Limb (tissue), 2 donors: Measurements from ENCODE around the gene FBXO31.

Experiments used
- DNase-seq, 2 donors: peaks; one replicate each; pipeline ENCODE4 v3.0.0-alpha.2; 2016; ENCODE audit errors: extremely low spot score in 2 of 2

The FBXO31 gene

GRCh38 chr16:87316450-87316922 is 67.1 kb downstream of the FBXO31 start:
- no peak for DNase-seq

- DNase-seq: no peak
Observed at GRCh38 chr16:87314990-87315420, 68.6 kb downstream of the FBXO31 start.

GRCh38 chr16:87312008-87312407 is 71.6 kb downstream of the FBXO31 start:
- no peak for DNase-seq

GRCh38 chr16:87311387-87311786 is 72.2 kb downstream of the FBXO31 start:
- no peak for DNase-seq

- no peak for DNase-seq
Observed at GRCh38 chr16:87310610-87311009, 73.0 kb downstream of the FBXO31 start.

- no peak for DNase-seq
Observed at GRCh38 chr16:87309620-87310525, 73.7 kb downstream of the FBXO31 start.

- DNase-seq: no peak
Observed at GRCh38 chr16:87308826-87309225, 74.8 kb downstream of the FBXO31 start.

- no peak for DNase-seq
Observed at GRCh38 chr16:87306516-87306915, 77.1 kb downstream of the FBXO31 start.

GRCh38 chr16:87305505-87306391 is 77.8 kb downstream of the FBXO31 start:
- no peak for DNase-seq

GRCh38 chr16:87304951-87305350 is 78.6 kb downstream of the FBXO31 start:
- DNase-seq: no peak

GRCh38 chr16:87303962-87304521 is 79.5 kb downstream of the FBXO31 start:
- no peak for DNase-seq

- no peak for DNase-seq
Observed at GRCh38 chr16:87303431-87303930, 80.1 kb downstream of the FBXO31 start.

GRCh38 chr16:87298857-87299465 is 84.6 kb downstream of the FBXO31 start:
- DNase-seq: no peak

- DNase-seq: peak in 1 of 2 donors; percentile 53
Observed at GRCh38 chr16:87297918-87298631, 85.5 kb downstream of the FBXO31 start.

- no peak for DNase-seq
Observed at GRCh38 chr16:87297407-87297806, 86.2 kb downstream of the FBXO31 start.

- DNase-seq: no peak
Observed at GRCh38 chr16:87295661-87296531, 87.7 kb downstream of the FBXO31 start.

- DNase-seq: no peak
Observed at GRCh38 chr16:87295259-87295658, 88.3 kb downstream of the FBXO31 start.

GRCh38 chr16:87293990-87294389 is 89.6 kb downstream of the FBXO31 start:
- no peak for DNase-seq

- DNase-seq: no peak
Observed at GRCh38 chr16:87291944-87292343, 91.6 kb downstream of the FBXO31 start.
